ENCODE results near the gene LCT. TPM values are rescaled to one million over a fixed set of nuclear protein-coding genes. Genes with fewer than 3 reads are reported as not detected.

Gene LCT
- total and polyA plus RNA-seq, 2 of the 13 experiments (the other 11 are each of a cell fraction or from before 2014, with no cell fraction given), result not detected

- TF ChIP-seq AGO2 (optimal IDR thresholded peaks at IDR 0.05; ENCODE audit: low read depth, low read length), result no peak
- TF ChIP-seq NCOA2 (CRISPR knock-in tag; IDR thresholded peaks at IDR 0.05), result no peak
- TF ChIP-seq, protein P1, sequence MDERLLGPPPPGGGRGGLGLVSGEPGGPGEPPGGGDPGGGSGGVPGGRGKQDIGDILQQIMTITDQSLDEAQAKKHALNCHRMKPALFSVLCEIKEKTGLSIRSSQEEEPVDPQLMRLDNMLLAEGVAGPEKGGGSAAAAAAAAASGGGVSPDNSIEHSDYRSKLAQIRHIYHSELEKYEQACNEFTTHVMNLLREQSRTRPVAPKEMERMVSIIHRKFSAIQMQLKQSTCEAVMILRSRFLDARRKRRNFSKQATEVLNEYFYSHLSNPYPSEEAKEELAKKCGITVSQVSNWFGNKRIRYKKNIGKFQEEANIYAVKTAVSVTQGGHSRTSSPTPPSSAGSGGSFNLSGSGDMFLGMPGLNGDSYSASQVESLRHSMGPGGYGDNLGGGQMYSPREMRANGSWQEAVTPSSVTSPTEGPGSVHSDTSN (CRISPR knock-in tag; IDR thresholded peaks at IDR 0.05), result no peak
- no peak for TF ChIP-seq HHEX (CRISPR knock-in tag; IDR thresholded peaks at IDR 0.05)
Observed at GRCh38 chr2:135755573-135755972, 81.4 kb downstream of the LCT start (continued).

- in situ Hi-C loops (cut with HindIII; ENCODE audit: extremely low pct_ligation_motif_present, low pct_unique_long_range_greater_than_20kb) (no loop called here), intact Hi-C loops (cut with micrococcal nuclease; ENCODE audit: unreplicated experiment) (no loop called here)
- no peak overlapping the region for H2AFZ ChIP-seq (ENCODE audit: low read length)
- CTCF ChIA-PET (ENCODE audit: low intra/inter-chr PET ratio, low total read pairs), result no interaction called here
- peaks cover 60% of the 10 kb centered on the region for H3K79me2 ChIP-seq (ENCODE audit: insufficient read depth, low read length)
- H3K36me3 ChIP-seq (replicated peaks in 1 of 2; ENCODE audit: control insufficient read depth in 1 of 2, insufficient read depth in 2 of 2, low read length in 2 of 2), result peaks cover 8 to 50% of the 10 kb centered on the region in 2 experiments
- peaks cover 43% of the 10 kb centered on the region for H4K20me1 ChIP-seq (ENCODE audit: insufficient read depth, low read length)
- H3K27ac ChIP-seq (ENCODE audit: extremely low read length, insufficient read depth, low read length), result no peak overlapping the region
- DNase-seq (ENCODE audit: low spot score) (no peak), ATAC-seq (no peak), FAIRE-seq (no peak)
- no peaks in the 10 kb centered on the region; a peak in 1 of 5 replicates for H3K27me3 ChIP-seq (ENCODE audit: control insufficient read depth in 1 of 2, insufficient read depth in 2 of 2, low read length in 2 of 2)
- peaks cover 28% of the 10 kb centered on the region for H3K4me1 ChIP-seq (ENCODE audit: insufficient read depth, low read length)
- no peak overlapping the region for H3K4me2 ChIP-seq (ENCODE audit: low read depth, low read length)
- no peak overlapping the region for H3K4me3 ChIP-seq (replicated peaks in 1 of 3; ENCODE audit: insufficient read depth in 1 of 3, low read depth in 2 of 3, low read length in 3 of 3)
- POLR2A ChIA-PET, result no interaction called here
- TF ChIP-seq MED13 (CRISPR knock-in tag; IDR thresholded peaks at IDR 0.05) (no peak), MXI1 (IDR thresholded peaks at IDR 0.05; ENCODE audit: borderline replicate concordance, low read depth, low read length) (no peak), CEBPZ (IDR thresholded peaks at IDR 0.05; ENCODE audit: low read length) (no peak), FOXO1 (CRISPR knock-in tag; IDR thresholded peaks at IDR 0.05) (no peak), KDM1A (CRISPR knock-in tag; IDR thresholded peaks at IDR 0.05) (no peak), SMYD3 (CRISPR knock-in tag; IDR thresholded peaks at IDR 0.05) (no peak), IKZF4 (CRISPR knock-in tag; IDR thresholded peaks at IDR 0.05; ENCODE audit: borderline replicate concordance, low read depth, not compliant biosample characterization) (no peak), JARID2 (CRISPR knock-in tag; IDR thresholded peaks at IDR 0.05; ENCODE audit: insufficient replicate concordance) (no peak), ZNF230 (CRISPR knock-in tag; IDR thresholded peaks at IDR 0.05) (no peak), ZNF446 (CRISPR knock-in tag; IDR thresholded peaks at IDR 0.05) (no peak)
- TF ChIP-seq, protein P2, sequence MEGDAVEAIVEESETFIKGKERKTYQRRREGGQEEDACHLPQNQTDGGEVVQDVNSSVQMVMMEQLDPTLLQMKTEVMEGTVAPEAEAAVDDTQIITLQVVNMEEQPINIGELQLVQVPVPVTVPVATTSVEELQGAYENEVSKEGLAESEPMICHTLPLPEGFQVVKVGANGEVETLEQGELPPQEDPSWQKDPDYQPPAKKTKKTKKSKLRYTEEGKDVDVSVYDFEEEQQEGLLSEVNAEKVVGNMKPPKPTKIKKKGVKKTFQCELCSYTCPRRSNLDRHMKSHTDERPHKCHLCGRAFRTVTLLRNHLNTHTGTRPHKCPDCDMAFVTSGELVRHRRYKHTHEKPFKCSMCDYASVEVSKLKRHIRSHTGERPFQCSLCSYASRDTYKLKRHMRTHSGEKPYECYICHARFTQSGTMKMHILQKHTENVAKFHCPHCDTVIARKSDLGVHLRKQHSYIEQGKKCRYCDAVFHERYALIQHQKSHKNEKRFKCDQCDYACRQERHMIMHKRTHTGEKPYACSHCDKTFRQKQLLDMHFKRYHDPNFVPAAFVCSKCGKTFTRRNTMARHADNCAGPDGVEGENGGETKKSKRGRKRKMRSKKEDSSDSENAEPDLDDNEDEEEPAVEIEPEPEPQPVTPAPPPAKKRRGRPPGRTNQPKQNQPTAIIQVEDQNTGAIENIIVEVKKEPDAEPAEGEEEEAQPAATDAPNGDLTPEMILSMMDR (CRISPR knock-in tag; IDR thresholded peaks at IDR 0.05), result no peak
- TF ChIP-seq, protein P3, sequence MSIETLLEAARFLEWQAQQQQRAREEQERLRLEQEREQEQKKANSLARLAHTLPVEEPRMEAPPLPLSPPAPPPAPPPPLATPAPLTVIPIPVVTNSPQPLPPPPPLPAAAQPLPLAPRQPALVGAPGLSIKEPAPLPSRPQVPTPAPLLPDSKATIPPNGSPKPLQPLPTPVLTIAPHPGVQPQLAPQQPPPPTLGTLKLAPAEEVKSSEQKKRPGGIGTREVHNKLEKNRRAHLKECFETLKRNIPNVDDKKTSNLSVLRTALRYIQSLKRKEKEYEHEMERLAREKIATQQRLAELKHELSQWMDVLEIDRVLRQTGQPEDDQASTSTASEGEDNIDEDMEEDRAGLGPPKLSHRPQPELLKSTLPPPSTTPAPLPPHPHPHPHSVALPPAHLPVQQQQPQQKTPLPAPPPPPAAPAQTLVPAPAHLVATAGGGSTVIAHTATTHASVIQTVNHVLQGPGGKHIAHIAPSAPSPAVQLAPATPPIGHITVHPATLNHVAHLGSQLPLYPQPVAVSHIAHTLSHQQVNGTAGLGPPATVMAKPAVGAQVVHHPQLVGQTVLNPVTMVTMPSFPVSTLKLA (IDR thresholded peaks at IDR 0.05), result no peak
- no TSS peak for BruUV-seq (replicated peaks)
- H3K9me3 ChIP-seq (ENCODE audit: low read length), result no peaks in the 10 kb centered on the region
- 86% methylated on average over 4 of the region's 4 CpGs for WGBS (ENCODE audit: low lambda C conversion rate)
- no peak overlapping the region for H3K9ac ChIP-seq (ENCODE audit: insufficient read depth, low read depth, low read length)
Observed at GRCh38 chr2:135745545-135745944, 91.4 kb downstream of the LCT start.

Measured in HepG2 (cell line).